ENCODE results near the gene CHMP4A. TPM values are rescaled to one million over a fixed set of nuclear protein-coding genes. Genes with fewer than 3 reads are reported as not detected.

CHMP4A gene, protein sequence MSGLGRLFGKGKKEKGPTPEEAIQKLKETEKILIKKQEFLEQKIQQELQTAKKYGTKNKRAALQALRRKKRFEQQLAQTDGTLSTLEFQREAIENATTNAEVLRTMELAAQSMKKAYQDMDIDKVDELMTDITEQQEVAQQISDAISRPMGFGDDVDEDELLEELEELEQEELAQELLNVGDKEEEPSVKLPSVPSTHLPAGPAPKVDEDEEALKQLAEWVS
- total RNA-seq (26.4 and 31.0 TPM in 2 replicates), polyA plus RNA-seq (51.1 and 56.1 TPM in 2 replicates)

DNA sequence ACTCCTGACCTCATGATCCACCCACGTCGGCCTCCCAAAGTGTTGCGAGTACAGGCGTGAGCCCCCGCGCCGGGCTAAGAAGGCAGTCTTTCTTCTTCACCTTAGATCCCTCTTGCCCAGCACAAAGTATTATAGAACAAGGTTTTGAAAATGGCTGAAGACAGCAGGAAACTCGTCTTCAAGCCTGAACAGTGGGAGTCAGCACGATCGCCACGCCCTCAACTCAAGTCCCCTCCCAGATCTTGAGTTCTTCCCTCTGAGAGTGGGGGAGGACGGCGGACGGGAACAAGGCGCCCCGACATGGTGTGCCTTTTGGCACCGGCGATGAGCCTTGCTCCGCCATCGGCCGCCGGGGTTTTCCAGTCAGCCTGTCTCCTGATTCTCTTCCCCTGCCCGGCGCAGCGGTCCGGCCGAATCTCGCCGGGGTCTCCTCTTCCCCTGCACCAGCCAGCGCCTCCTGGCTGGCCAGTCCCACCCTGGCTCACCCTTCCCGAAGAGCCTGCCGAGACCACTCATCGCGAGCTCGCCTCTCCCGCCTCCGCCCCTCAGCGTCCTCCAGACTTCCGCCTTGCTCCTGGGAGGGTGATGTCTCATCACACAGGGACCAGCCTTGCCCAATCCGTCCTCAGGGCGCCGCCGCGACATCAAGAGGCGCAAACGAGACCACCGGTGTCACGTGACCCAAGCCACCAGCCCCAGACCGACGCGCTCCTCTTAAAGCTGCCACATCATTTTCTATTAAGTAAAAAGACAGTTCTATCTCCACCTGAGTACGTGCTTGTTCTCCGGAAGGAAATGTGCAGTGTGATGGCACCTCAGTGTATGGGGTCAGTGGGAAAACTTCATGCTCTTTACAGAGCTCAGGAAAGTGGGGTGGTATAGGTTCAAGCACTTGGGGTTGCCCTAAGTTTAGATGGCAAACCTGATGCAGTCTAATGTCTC is at the start of gene CHMP4A:
Gene CHMP4A, minus strand, starts transcription at position 565 of the 942 bp plus-strand sequence. Its CDS starts 49 bp downstream, at position 516.
- no peaks in the 10 kb centered on the region for H3K4me1 ChIP-seq (ENCODE audit: low read depth)
- H3K27ac ChIP-seq, result peak within 1 kb of the TSS; percentile 91
- H3K27me3 ChIP-seq, result no peaks in the 10 kb centered on the region
- H3K4me3 ChIP-seq, result peak within 1 kb of the TSS; percentile 65
- peak; percentile 99 for DNase-seq (ENCODE audit: low read depth in 1 of 2, low spot score in 1 of 2)
- H3K9me3 ChIP-seq (ENCODE audit: low read depth), result no peaks in the 10 kb centered on the region
- H3K36me3 ChIP-seq, result peaks cover 8% of the 10 kb centered on the region
- TF ChIP-seq, protein P1, sequence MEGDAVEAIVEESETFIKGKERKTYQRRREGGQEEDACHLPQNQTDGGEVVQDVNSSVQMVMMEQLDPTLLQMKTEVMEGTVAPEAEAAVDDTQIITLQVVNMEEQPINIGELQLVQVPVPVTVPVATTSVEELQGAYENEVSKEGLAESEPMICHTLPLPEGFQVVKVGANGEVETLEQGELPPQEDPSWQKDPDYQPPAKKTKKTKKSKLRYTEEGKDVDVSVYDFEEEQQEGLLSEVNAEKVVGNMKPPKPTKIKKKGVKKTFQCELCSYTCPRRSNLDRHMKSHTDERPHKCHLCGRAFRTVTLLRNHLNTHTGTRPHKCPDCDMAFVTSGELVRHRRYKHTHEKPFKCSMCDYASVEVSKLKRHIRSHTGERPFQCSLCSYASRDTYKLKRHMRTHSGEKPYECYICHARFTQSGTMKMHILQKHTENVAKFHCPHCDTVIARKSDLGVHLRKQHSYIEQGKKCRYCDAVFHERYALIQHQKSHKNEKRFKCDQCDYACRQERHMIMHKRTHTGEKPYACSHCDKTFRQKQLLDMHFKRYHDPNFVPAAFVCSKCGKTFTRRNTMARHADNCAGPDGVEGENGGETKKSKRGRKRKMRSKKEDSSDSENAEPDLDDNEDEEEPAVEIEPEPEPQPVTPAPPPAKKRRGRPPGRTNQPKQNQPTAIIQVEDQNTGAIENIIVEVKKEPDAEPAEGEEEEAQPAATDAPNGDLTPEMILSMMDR (IDR thresholded peaks at IDR 0.05; ENCODE audit: low read depth, low read length), result peak; percentile 19

DNA sequence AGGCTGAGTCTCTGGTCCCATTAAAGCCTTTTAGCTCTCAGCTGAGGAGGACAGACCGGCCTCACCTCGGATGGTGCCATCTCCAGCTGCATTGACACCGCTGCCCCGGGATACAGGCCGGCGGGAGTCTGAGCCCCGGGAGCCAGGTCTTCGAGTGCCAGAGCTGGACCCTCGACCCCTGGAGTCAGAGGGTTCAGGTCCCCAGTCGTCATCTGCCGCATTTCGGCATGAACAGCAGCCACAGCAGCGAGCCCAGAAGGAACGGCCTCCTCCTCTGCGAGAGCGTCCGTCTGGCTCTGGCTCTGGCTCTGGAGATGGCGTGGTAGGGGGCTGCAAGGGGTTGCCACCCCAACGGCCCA is 48.7 kb upstream of the CHMP4A start:
- no peaks in the 10 kb centered on the region for H3K36me3 ChIP-seq
- H3K27ac ChIP-seq, result no peak overlapping the region
- no peaks in the 10 kb centered on the region for H3K27me3 ChIP-seq
- H3K4me1 ChIP-seq (ENCODE audit: low read depth), result peaks cover 11% of the 10 kb centered on the region
- DNase-seq (ENCODE audit: low read depth in 1 of 2, low spot score in 1 of 2), result no peak
- TF ChIP-seq, protein P1 (IDR thresholded peaks at IDR 0.05; ENCODE audit: low read depth, low read length), result no peak
- H3K4me3 ChIP-seq, result no peak overlapping the region
- H3K9me3 ChIP-seq (ENCODE audit: low read depth), result no peaks in the 10 kb centered on the region

DNA sequence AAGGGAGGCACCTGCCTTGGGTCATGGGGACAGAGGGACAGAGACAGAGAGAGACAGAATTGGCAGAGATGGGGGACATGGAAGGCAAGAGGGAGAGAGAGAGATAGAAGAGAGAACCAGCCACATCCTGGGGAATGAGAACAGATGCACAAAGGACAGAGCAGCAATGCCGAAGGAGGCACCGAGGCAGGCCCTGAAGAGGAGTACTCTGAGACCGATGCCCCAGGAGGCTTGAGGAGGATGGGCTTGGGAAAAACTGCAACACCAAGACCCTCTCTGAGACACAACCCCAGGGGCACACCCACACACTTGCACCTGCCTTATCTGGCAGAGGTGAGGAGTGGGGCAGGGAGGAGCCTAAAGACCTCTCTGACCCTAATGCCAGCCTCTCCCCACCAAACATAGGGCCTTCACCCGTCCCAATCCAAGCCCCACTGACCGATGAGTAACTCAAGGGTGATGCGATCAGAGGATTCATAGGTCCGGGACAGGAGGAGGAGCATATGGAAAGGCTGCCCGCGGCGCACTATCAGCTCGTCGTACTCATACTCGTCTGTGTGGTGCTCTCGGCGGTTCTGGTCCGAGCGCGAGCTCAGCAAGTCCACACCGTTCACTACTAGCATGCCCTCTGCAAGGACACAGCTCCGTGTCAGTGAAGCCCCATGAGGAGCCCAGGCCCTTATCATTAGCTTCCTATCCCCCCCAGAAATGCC is 48.1 kb upstream of the CHMP4A start:
- DNase-seq (ENCODE audit: low read depth in 1 of 2, low spot score in 1 of 2), result no peak
- Histone ChIP-seq H3K27me3 (no peaks in the 10 kb centered on the region), H3K27ac (no peak overlapping the region), H3K36me3 (no peaks in the 10 kb centered on the region), H3K4me1 (ENCODE audit: low read depth) (peaks cover 16% of the 10 kb centered on the region), H3K9me3 (ENCODE audit: low read depth) (no peaks in the 10 kb centered on the region), H3K4me3 (no peak overlapping the region)
- TF ChIP-seq, protein P1 (IDR thresholded peaks at IDR 0.05; ENCODE audit: low read depth, low read length), result no peak

DNA sequence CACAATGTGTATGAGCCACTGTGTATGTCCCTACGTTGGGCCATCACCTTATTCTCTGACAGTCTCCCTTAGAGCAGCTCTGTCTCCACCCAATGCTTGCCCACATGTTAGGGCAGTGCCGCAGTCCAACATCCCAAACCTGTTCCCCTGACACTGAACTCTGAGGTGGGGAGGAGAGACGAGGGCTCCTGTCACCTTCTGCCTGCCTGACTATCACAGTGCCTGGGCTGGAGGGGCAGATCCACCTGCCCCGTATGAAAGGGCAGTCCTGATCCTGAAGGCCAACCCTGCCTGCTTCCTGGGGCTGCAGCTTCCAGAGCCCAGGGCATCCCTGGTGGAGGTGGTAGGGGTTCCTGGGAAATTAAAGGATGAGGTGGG is 47.5 kb upstream of the CHMP4A start:
- H3K9me3 ChIP-seq (ENCODE audit: low read depth), result no peaks in the 10 kb centered on the region
- no peak overlapping the region for H3K4me3 ChIP-seq
- H3K27me3 ChIP-seq, result no peaks in the 10 kb centered on the region
- no peak overlapping the region for H3K27ac ChIP-seq
- TF ChIP-seq, protein P1 (IDR thresholded peaks at IDR 0.05; ENCODE audit: low read depth, low read length), result no peak
- H3K4me1 ChIP-seq (ENCODE audit: low read depth), result peaks cover 18% of the 10 kb centered on the region
- DNase-seq (ENCODE audit: low read depth in 1 of 2, low spot score in 1 of 2), result no peak
- H3K36me3 ChIP-seq, result no peaks in the 10 kb centered on the region

DNA sequence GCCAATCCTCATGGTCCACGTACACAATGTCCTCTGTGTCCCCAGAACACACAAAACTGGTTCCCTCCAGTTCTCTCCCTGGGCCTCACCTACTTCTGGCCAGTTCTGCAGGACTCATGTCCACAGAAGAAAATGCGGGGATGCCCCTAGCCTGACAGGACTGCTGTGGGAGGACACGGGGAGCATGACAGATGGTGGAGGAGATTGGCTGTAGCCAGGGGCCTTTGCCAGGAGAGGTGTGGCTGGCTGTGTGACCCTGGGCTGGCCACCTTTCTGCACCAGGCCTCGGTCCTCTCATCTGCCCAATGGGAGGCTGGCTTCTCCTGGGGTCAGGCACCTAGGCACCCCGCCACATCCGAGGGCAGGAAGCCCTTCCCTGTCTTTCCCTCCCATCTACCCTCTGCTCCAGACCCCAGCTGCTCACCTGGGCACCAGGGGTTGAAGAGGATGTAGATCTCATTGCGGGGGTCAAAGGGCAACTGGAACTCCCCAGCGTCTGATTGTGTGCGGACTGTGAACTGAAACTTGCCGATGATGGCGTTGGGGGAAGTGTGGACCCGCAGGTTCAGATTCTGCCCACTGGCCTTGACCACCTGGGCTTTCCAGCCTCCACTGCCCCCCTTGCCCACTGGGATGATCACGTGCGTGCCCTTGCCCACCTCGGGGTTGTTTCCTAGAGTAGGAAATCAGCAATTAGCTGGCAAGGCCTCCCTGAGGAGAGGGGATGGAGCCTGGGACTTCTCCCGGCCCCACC is 46.9 kb upstream of the CHMP4A start:
- no peaks in the 10 kb centered on the region for H3K27me3 ChIP-seq
- H3K9me3 ChIP-seq (ENCODE audit: low read depth), result no peaks in the 10 kb centered on the region
- H3K4me1 ChIP-seq (ENCODE audit: low read depth), result peaks cover 18% of the 10 kb centered on the region
- H3K4me3 ChIP-seq, result no peak overlapping the region
- H3K27ac ChIP-seq, result no peak overlapping the region
- TF ChIP-seq, protein P1 (IDR thresholded peaks at IDR 0.05; ENCODE audit: low read depth, low read length), result no peak
- no peak for DNase-seq (ENCODE audit: low read depth in 1 of 2, low spot score in 1 of 2)
- H3K36me3 ChIP-seq, result no peaks in the 10 kb centered on the region
